Measurements from ENCODE around the gene BSND.

Gene BSND

GRCh38 chr1:54977533-54978297, 21.0 kb upstream of the BSND start:
- no peak for DNase-seq

GRCh38 chr1:54978528-54979326, 20.0 kb upstream of the BSND start:
- no peak for DNase-seq

GRCh38 chr1:54979327-54979891, 19.3 kb upstream of the BSND start:
- DNase-seq: no peak

GRCh38 chr1:54980046-54980527, 18.6 kb upstream of the BSND start:
- DNase-seq: no peak

- DNase-seq: no peak
Observed at GRCh38 chr1:54980528-54981241, 18.0 kb upstream of the BSND start, which contains the start of gene TMEM61. TMEM61 (plus strand) TSS chr1:54980628; CDS start chr1:54981066, 438 bp downstream.

GRCh38 chr1:54981466-54981865, 17.3 kb upstream of the BSND start:
- DNase-seq: no peak

GRCh38 chr1:54982739-54983138, 16.0 kb upstream of the BSND start:
- no peak for DNase-seq

GRCh38 chr1:54984131-54984842, 14.4 kb upstream of the BSND start:
- DNase-seq: no peak

GRCh38 chr1:54985556-54985955, 13.2 kb upstream of the BSND start:
- DNase-seq: no peak

GRCh38 chr1:54986025-54986424, 12.7 kb upstream of the BSND start:
- no peak for DNase-seq

GRCh38 chr1:54986533-54986932, 12.2 kb upstream of the BSND start:
- no peak for DNase-seq

- DNase-seq: no peak
Observed at GRCh38 chr1:54987427-54987826, 11.3 kb upstream of the BSND start.

GRCh38 chr1:54987919-54988705, 10.6 kb upstream of the BSND start:
- DNase-seq: no peak

GRCh38 chr1:54988975-54989374, 9.8 kb upstream of the BSND start:
- no peak for DNase-seq

GRCh38 chr1:54989473-54989872, 9.3 kb upstream of the BSND start:
- no peak for DNase-seq

- DNase-seq: no peak
Observed at GRCh38 chr1:54989968-54990810, 8.5 kb upstream of the BSND start.

GRCh38 chr1:54990916-54991315, 7.8 kb upstream of the BSND start:
- DNase-seq: no peak

- DNase-seq: no peak
Observed at GRCh38 chr1:54991939-54992338, 6.8 kb upstream of the BSND start.

GRCh38 chr1:54993140-54993539, 5.6 kb upstream of the BSND start:
- no peak for DNase-seq

- DNase-seq: no peak
Observed at GRCh38 chr1:54994355-54994990, 4.3 kb upstream of the BSND start.
